ENCODE results near the gene GPR25.
"Not testable (repeated sequence)": the region's sequence is repeated elsewhere in the genome, so short reads cannot be mapped to it uniquely, and the experiment has no call there.

Gene GPR25

GRCh38 chr1:200903793-200904192 lies 31.0 kb downstream of the GPR25 start:
- H3K27me3 ChIP-seq (ENCODE audit: control insufficient read depth, insufficient read depth, low read length): no peaks in the 10 kb centered on the region
- no peaks in the 10 kb centered on the region for H3K4me1 ChIP-seq (ENCODE audit: control insufficient read depth, insufficient read depth, low read length)
- peaks cover 76% of the 10 kb centered on the region for H3K36me3 ChIP-seq (ENCODE audit: control insufficient read depth, insufficient read depth, low read length)
- H3K27ac ChIP-seq (ENCODE audit: low read depth, low read length): no peak overlapping the region
- no peaks in the 10 kb centered on the region for H3K9me3 ChIP-seq (ENCODE audit: control insufficient read depth, insufficient read depth, low read length)
- H3K4me3 ChIP-seq (ENCODE audit: low read depth, low read length): no peak overlapping the region
- no peak overlapping the region for H3K9ac ChIP-seq (ENCODE audit: low read depth, low read length)

GRCh38 chr1:200904772-200905171 lies 32.0 kb downstream of the GPR25 start:
- H3K9ac ChIP-seq (ENCODE audit: low read depth, low read length): no peak overlapping the region
- no peak overlapping the region for H3K27ac ChIP-seq (ENCODE audit: low read depth, low read length)
- no peaks in the 10 kb centered on the region for H3K4me1 ChIP-seq (ENCODE audit: control insufficient read depth, insufficient read depth, low read length)
- peaks cover 76% of the 10 kb centered on the region for H3K36me3 ChIP-seq (ENCODE audit: control insufficient read depth, insufficient read depth, low read length)
- no peak overlapping the region for H3K4me3 ChIP-seq (ENCODE audit: low read depth, low read length)
- H3K9me3 ChIP-seq (ENCODE audit: control insufficient read depth, insufficient read depth, low read length): no peaks in the 10 kb centered on the region
- H3K27me3 ChIP-seq (ENCODE audit: control insufficient read depth, insufficient read depth, low read length): no peaks in the 10 kb centered on the region

- Histone ChIP-seq H3K36me3 (ENCODE audit: control insufficient read depth, insufficient read depth, low read length) (peaks cover 76% of the 10 kb centered on the region), H3K27ac (ENCODE audit: low read depth, low read length) (no peak overlapping the region), H3K4me3 (ENCODE audit: low read depth, low read length) (no peak overlapping the region), H3K9me3 (ENCODE audit: control insufficient read depth, insufficient read depth, low read length) (no peaks in the 10 kb centered on the region), H3K4me1 (ENCODE audit: control insufficient read depth, insufficient read depth, low read length) (no peaks in the 10 kb centered on the region), H3K9ac (ENCODE audit: low read depth, low read length) (no peak overlapping the region), H3K27me3 (ENCODE audit: control insufficient read depth, insufficient read depth, low read length) (no peaks in the 10 kb centered on the region)
These were observed 32.8 kb downstream of the GPR25 start for GRCh38 chr1:200905411-200906052.

GRCh38 chr1:200906491-200906890 lies 33.7 kb downstream of the GPR25 start:
- H3K9me3 ChIP-seq (ENCODE audit: control insufficient read depth, insufficient read depth, low read length): no peaks in the 10 kb centered on the region
- H3K36me3 ChIP-seq (ENCODE audit: control insufficient read depth, insufficient read depth, low read length): peaks cover 76% of the 10 kb centered on the region
- H3K4me3 ChIP-seq (ENCODE audit: low read depth, low read length): no peak overlapping the region
- no peaks in the 10 kb centered on the region for H3K4me1 ChIP-seq (ENCODE audit: control insufficient read depth, insufficient read depth, low read length)
- no peak overlapping the region for H3K27ac ChIP-seq (ENCODE audit: low read depth, low read length)
- H3K9ac ChIP-seq (ENCODE audit: low read depth, low read length): no peak overlapping the region
- H3K27me3 ChIP-seq (ENCODE audit: control insufficient read depth, insufficient read depth, low read length): no peaks in the 10 kb centered on the region

GRCh38 chr1:200907611-200908097 lies 34.9 kb downstream of the GPR25 start:
- Histone ChIP-seq H3K27ac (ENCODE audit: low read depth, low read length) (no peak overlapping the region), H3K36me3 (ENCODE audit: control insufficient read depth, insufficient read depth, low read length) (peaks cover 73% of the 10 kb centered on the region), H3K9ac (ENCODE audit: low read depth, low read length) (no peak overlapping the region)

GRCh38 chr1:200908191-200908868 lies 35.5 kb downstream of the GPR25 start:
- Histone ChIP-seq H3K27ac (ENCODE audit: low read depth, low read length) (no peak overlapping the region), H3K9ac (ENCODE audit: low read depth, low read length) (no peak overlapping the region), H3K9me3 (ENCODE audit: control insufficient read depth, insufficient read depth, low read length) (no peaks in the 10 kb centered on the region), H3K4me1 (ENCODE audit: control insufficient read depth, insufficient read depth, low read length) (no peaks in the 10 kb centered on the region), H3K36me3 (ENCODE audit: control insufficient read depth, insufficient read depth, low read length) (peaks cover 76% of the 10 kb centered on the region), H3K4me3 (ENCODE audit: low read depth, low read length) (no peak overlapping the region), H3K27me3 (ENCODE audit: control insufficient read depth, insufficient read depth, low read length) (no peaks in the 10 kb centered on the region)

More at GRCh38 chr1:200907611-200908097, 34.9 kb downstream of the GPR25 start:
- no peaks in the 10 kb centered on the region for H3K9me3 ChIP-seq (ENCODE audit: control insufficient read depth, insufficient read depth, low read length)
- H3K27me3 ChIP-seq (ENCODE audit: control insufficient read depth, insufficient read depth, low read length): no peaks in the 10 kb centered on the region
- no peaks in the 10 kb centered on the region for H3K4me1 ChIP-seq (ENCODE audit: control insufficient read depth, insufficient read depth, low read length)
- H3K4me3 ChIP-seq (ENCODE audit: low read depth, low read length): no peak overlapping the region

GRCh38 chr1:200909071-200909470 lies 36.3 kb downstream of the GPR25 start:
- Histone ChIP-seq H3K36me3 (ENCODE audit: control insufficient read depth, insufficient read depth, low read length) (peaks cover 77% of the 10 kb centered on the region), H3K27ac (ENCODE audit: low read depth, low read length) (no peak overlapping the region), H3K27me3 (ENCODE audit: control insufficient read depth, insufficient read depth, low read length) (no peaks in the 10 kb centered on the region), H3K9ac (ENCODE audit: low read depth, low read length) (no peak overlapping the region), H3K4me3 (ENCODE audit: low read depth, low read length) (no peak overlapping the region), H3K9me3 (ENCODE audit: control insufficient read depth, insufficient read depth, low read length) (no peaks in the 10 kb centered on the region), H3K4me1 (ENCODE audit: control insufficient read depth, insufficient read depth, low read length) (no peaks in the 10 kb centered on the region)

- Histone ChIP-seq H3K36me3 (ENCODE audit: control insufficient read depth, insufficient read depth, low read length) (peaks cover 73% of the 10 kb centered on the region), H3K27ac (ENCODE audit: low read depth, low read length) (no peak overlapping the region), H3K9ac (ENCODE audit: low read depth, low read length) (no peak overlapping the region), H3K27me3 (ENCODE audit: control insufficient read depth, insufficient read depth, low read length) (no peaks in the 10 kb centered on the region), H3K4me1 (ENCODE audit: control insufficient read depth, insufficient read depth, low read length) (no peaks in the 10 kb centered on the region), H3K4me3 (ENCODE audit: low read depth, low read length) (no peak overlapping the region), H3K9me3 (ENCODE audit: control insufficient read depth, insufficient read depth, low read length) (no peaks in the 10 kb centered on the region)
These were observed 37.0 kb downstream of the GPR25 start for GRCh38 chr1:200909757-200910239.

- Histone ChIP-seq H3K27ac (ENCODE audit: low read depth, low read length) (no peak overlapping the region), H3K9me3 (ENCODE audit: control insufficient read depth, insufficient read depth, low read length) (no peaks in the 10 kb centered on the region), H3K4me1 (ENCODE audit: control insufficient read depth, insufficient read depth, low read length) (peaks cover under 1% of the 10 kb centered on the region; the same call in 1 of the 2 replicates), H3K9ac (ENCODE audit: low read depth, low read length) (no peak overlapping the region), H3K27me3 (ENCODE audit: control insufficient read depth, insufficient read depth, low read length) (no peaks in the 10 kb centered on the region), H3K36me3 (ENCODE audit: control insufficient read depth, insufficient read depth, low read length) (peaks cover 59% of the 10 kb centered on the region), H3K4me3 (ENCODE audit: low read depth, low read length) (no peak overlapping the region)
These were observed 38.6 kb downstream of the GPR25 start for GRCh38 chr1:200911361-200911760.

GRCh38 chr1:200911936-200912335 lies 39.2 kb downstream of the GPR25 start:
- H3K27me3 ChIP-seq (ENCODE audit: control insufficient read depth, insufficient read depth, low read length); H3K4me1 ChIP-seq (ENCODE audit: control insufficient read depth, insufficient read depth, low read length); H3K9me3 ChIP-seq (ENCODE audit: control insufficient read depth, insufficient read depth, low read length); H3K4me3 ChIP-seq (ENCODE audit: low read depth, low read length); H3K27ac ChIP-seq (ENCODE audit: low read depth, low read length); H3K9ac ChIP-seq (ENCODE audit: low read depth, low read length): not testable (repeated sequence)
- peaks cover 59% of the 10 kb centered on the region for H3K36me3 ChIP-seq (ENCODE audit: control insufficient read depth, insufficient read depth, low read length)

GRCh38 chr1:200912737-200913407 lies 40.1 kb downstream of the GPR25 start:
- Histone ChIP-seq H3K36me3 (ENCODE audit: control insufficient read depth, insufficient read depth, low read length) (peaks cover 55% of the 10 kb centered on the region), H3K27ac (ENCODE audit: low read depth, low read length) (no peak overlapping the region), H3K9ac (ENCODE audit: low read depth, low read length) (no peak overlapping the region), H3K27me3 (ENCODE audit: control insufficient read depth, insufficient read depth, low read length) (no peaks in the 10 kb centered on the region), H3K9me3 (ENCODE audit: control insufficient read depth, insufficient read depth, low read length) (no peaks in the 10 kb centered on the region), H3K4me1 (ENCODE audit: control insufficient read depth, insufficient read depth, low read length) (peaks cover 2% of the 10 kb centered on the region; the same call in 1 of the 2 replicates), H3K4me3 (ENCODE audit: low read depth, low read length) (no peak overlapping the region)
